Left renal cortex interstitium (tissue), 4 donors: ENCODE results near the gene GNAT3. TPM values are rescaled to one million over a fixed set of nuclear protein-coding genes. Genes with fewer than 3 reads are reported as not detected.
A peak's percentile ranks its signal among the peaks of the same experiment; 100 is the strongest.

Experiments
- DNase-seq, 4 donors: peaks; one replicate each; pipeline ENCODE4 v3.0.0-alpha.2; 2013; ENCODE audit warnings: low read depth in 4 of 4, low spot score in 2 of 4, missing footprints in 1 of 4
- polyA plus RNA-seq, 4 donors: library from polyadenylated mRNA; unstranded; fragments of 120-200 nt; gene quantifications; one replicate each; pipeline ENCODE4 v1.2.1, GENCODE V29; 2013; ENCODE audit not compliant: insufficient read length in 4 of 4

Gene GNAT3
- polyA plus RNA-seq: not detected

DNA sequence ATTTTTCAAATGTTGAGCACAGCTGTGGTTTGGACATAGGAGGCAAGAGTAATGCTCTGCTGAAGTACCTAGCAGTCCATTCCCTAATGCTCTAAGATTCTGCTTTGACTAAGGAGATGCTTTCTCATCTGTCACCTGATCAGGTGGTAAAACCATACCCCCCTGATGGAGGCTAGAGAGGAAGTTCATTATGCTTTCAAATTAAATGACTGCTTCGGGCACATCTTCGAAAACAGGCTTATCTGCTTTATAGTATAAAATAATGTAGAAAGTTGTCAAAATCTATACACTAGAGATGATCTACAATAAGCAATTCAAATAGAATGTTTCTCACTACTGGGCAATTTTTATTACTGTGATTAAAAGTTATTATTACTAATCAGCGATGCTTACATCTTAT, at the start of gene GNAT3:
GNAT3 (minus strand) TSS at position 101 of the 400 bp plus-strand sequence. CDS start 138 bp downstream, outside the sequence.
- no peak for DNase-seq

DNA sequence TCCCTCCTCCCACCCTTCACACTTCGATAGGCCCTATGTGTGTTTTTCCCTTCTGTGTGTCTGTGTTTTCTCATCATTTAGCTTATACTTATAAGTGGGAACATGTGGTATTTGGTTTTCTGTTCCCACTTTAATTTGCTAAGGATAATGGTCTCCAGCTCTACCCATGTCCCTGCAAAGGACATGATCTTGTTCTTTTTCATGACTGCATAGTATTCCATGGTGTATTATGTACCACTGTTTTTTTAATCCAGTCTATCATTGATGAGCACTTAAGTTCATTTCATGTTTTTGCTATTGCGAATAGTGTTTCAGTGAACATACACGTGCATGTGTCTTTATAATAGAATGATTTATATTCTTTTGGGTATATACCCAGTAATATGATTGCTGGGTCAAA, 46.3 kb upstream of the GNAT3 start:
- DNase-seq: no peak

- no peak for DNase-seq
Observed at GRCh38 chr7:80552031-80552694, 40.3 kb upstream of the GNAT3 start.

DNA sequence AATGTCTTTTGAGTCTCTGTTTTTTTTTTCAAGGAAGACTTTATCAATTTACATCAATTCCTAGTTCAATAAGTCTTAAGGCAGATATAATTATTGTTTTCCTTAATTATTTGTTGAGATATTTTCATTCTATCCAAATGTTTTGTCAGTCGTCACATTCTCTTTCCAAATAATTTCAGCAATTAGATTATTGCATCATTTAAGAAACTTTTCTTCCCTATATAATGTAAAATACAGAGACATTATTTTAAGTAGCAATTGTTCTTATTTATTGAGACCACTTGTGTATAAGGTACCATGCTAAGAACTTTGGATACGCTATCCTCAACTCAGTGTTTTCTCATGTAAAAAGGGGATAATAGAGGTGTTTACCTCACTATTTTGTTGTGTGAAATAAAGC, 38.1 kb upstream of the GNAT3 start:
- no peak for DNase-seq

DNA sequence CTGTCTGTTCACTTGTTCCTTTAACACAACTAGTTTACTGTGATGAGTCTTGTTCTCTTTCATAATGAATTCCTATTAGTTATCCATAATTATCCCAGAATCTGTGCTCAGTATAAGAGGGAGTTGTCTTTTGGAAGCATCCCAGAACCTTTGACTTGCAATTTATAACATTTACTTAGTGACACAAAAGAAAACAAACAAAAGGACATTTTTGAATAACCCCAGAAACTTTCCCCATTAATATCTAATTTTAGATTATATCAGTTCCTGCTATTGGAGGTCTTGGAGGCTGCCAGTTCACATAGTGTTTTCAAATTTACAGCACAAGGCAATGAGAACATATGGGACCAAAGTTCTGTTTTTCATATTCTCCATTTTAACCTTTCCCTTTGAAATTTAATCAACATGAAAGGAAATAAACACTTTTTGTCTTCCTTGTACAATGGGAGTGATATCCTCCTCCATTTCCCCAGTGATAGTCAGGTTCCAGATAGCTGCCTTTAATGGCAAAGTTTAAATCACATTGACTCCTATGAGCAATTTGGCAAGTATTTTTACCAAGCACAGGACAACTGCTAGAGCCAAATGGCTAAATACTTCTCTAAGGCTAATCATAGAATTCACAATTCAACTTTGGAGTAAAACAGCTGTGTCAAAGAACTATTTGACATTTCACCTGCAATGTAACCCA, 37.1 kb upstream of the GNAT3 start:
- DNase-seq: no peak

DNA sequence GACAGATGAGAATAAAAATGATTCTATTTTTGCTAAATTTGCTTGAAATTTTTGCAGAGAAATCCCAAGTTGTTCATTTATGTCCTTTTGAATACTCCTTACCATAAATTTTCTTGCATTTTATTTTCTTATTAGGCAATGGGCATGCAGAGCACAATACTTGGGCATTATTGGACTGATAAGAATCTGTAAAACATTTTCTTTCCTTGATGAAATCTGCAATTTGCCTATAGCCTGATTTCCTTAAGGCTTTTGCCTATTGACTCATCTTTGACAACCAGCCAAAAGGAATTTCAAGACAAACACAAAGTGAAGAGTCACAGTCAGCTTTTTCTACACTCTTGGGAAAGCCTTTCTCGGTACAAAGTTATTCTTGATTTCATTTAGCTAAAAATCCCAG, 30.5 kb upstream of the GNAT3 start:
- no peak for DNase-seq

DNA sequence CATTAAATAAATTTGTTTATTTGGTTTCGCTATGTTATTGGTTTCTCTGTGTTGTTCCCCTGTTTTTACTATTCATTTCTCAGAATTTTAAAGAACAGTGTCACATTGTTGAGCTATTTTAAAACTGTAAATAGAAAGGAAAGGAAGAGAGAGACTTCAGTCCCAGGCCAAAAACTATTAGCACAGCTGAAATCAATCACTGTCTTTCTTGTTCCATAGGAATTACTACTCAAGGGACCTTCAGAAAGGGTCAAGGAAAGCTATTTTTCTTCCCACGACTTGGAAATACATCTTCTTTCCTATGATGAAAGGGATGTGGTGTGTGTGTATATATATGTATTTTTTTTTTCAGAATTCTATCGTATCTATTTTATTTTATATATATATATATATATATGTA, 29.0 kb upstream of the GNAT3 start:
- peak in 2 of 4 donors; percentile 18 to 27 for DNase-seq

- DNase-seq: no peak
Observed at GRCh38 chr7:80537091-80537490, 25.2 kb upstream of the GNAT3 start.

DNA sequence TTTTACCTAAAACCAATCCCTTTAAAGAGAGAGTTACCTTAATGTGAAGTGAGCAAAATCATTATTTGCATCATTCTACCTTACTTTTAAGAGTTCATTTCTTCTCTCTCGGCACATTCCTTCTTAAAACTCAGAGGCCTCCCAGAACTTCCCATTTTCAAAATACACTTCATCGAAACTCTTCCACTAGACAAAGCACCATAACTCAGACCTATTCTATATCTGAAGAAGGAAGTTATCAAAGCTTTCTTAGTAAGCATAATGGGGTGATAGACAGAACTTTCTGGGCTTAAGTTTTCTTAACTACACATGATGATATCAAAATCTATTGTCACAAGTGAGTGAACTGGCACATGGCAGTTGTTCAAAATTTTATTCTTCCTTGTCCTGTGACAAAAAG, 24.6 kb upstream of the GNAT3 start:
- DNase-seq: no peak

- DNase-seq: no peak
Observed at GRCh38 chr7:80533287-80533686, 21.4 kb upstream of the GNAT3 start.

DNA sequence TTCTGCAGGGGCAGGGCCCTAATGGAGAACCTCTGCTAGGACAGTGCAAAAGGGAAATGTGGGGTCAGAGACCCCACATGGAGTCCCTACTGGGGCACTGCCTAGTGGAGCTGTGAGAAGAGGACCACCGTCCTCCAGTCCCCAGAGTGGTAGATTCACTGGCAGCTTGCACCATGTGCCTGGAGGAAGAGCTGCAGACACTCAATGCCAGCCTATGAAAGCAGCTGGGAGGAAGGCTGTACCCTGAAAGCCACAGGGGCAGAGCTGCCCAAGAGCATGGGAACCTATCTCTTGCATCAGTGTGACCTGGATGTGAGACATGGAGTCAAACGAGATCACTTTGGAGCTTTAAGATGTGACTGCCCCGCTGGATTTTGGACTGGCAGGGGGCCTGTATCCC, 20.3 kb upstream of the GNAT3 start:
- DNase-seq: no peak

GRCh38 chr7:80530136-80530535, 18.3 kb upstream of the GNAT3 start:
- DNase-seq: no peak

GRCh38 chr7:80529362-80529761, 17.5 kb upstream of the GNAT3 start:
- DNase-seq: no peak

DNA sequence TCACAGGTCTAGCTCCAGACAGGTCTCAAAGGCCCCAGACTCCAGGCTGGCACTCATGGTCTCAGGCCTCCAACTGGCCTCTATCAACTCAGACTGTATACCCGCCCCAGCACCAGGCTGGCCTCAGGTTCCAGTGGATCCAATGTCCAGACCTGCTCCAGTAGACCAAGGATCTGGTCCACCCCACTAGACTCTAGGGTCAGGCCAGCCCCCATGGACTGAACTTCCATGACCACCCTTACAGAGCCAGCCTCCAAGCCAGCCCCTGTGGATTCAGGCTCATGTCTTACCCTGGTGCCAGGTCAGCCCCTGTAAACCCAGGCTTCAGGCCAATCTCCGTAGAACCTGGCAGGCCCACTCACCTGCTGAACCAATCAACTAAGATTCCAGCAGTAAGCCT, 16.8 kb upstream of the GNAT3 start:
- no peak for DNase-seq

GRCh38 chr7:80526472-80526871, 14.6 kb upstream of the GNAT3 start:
- no peak for DNase-seq

DNA sequence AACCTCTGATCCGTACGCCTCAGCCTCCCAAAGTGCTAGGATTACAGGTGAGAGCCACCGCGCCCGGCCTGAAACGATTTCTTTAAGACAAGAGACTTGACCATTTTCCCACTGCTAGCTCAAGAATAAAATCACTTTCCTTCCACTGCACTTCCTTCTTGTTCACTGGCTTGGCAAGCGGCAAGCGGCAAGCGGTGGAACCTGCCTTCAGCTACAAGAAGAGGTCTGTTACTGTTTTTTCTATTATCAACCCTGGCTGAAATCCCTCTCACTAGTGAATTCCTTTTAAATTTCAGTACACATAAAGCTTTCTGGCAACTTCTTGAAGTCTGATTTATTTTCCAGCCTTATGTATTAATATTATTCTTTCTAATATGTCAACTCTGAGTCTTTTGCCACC, 12.8 kb upstream of the GNAT3 start:
- no peak for DNase-seq

GRCh38 chr7:80521809-80522208, 9.9 kb upstream of the GNAT3 start:
- DNase-seq: no peak

- DNase-seq: no peak
Observed at GRCh38 chr7:80520199-80520598, 8.3 kb upstream of the GNAT3 start.

- no peak for DNase-seq
Observed at GRCh38 chr7:80517282-80517747, 5.5 kb upstream of the GNAT3 start.

DNA sequence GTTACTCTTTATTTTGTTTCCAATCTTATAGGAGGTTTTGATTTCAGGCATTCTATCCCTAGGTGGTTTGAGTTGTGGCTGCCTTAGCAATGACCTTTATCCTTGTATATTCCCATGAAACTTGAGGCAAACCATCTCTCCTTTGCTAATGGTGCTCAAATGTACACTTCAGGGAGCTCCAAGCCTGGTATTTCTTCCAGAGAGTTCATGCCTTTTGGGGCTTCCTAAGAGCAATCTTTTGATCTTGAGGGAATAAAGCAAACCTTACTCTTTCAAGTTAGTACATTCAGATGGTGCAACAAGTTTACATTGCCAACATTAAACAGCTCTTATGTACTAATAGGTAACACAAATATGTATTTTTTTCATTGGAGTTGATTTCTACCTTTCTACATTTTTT, 3.4 kb upstream of the GNAT3 start:
- DNase-seq: no peak

GRCh38 chr7:80510021-80510420, 1.8 kb downstream of the GNAT3 start:
- no peak for DNase-seq

DNA sequence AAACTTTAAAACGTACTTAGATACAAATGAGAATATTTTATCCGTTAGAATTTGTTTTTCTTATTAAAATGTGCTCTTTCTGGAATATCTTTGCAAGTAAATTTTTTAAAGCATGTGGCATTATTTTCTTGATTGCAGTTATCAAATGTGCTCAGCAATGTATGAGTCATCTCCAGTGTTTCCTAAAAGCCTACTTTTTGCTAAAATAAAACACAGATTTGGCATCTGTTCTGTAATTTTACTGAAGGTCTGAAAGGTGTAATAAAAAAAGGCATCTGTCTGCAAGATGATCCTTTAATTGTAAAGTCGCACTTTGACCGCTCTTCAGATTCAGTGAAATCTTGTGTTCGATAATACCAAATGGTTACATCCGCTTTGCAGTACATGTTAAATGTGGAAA, 3.4 kb downstream of the GNAT3 start:
- DNase-seq: no peak
